NOMO-1 treated with DMSO at 0.1 percent for 48 hours (cell line): ENCODE results near the gene DICER1.

ENCODE experiments used
- DNase-seq: peaks from one replicate; lab custom pipeline; 2025; ENCODE audit not compliant: unreplicated experiment; lab: John Stamatoyannopoulos, UW

The DICER1 gene

GRCh38 chr14:95126906-95127530, 30.3 kb downstream of the DICER1 start:
- no peak for DNase-seq

GRCh38 chr14:95125915-95126314, 31.4 kb downstream of the DICER1 start:
- no peak for DNase-seq

- no peak for DNase-seq
Observed at GRCh38 chr14:95125221-95125620, 32.1 kb downstream of the DICER1 start.

- no peak for DNase-seq
Observed at GRCh38 chr14:95123891-95124579, 33.3 kb downstream of the DICER1 start.

DNA sequence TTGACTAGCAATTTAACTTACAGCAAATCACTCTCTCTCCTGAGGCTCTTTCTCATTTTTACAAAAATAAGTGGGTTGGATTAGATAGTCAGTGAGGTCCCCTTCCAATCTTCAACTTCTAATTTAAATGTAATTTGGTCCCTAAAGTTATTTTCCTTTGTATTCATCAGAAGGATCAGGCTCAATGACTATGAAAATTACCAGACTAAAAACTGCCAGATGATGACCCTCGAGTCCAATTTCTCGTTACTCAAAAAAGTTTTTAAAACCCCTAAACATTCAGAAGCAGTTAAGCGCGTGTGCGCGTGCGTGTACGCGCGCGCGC, 34.7 kb downstream of the DICER1 start:
- no peak for DNase-seq

GRCh38 chr14:95121911-95122620, 35.3 kb downstream of the DICER1 start:
- no peak for DNase-seq

DNA sequence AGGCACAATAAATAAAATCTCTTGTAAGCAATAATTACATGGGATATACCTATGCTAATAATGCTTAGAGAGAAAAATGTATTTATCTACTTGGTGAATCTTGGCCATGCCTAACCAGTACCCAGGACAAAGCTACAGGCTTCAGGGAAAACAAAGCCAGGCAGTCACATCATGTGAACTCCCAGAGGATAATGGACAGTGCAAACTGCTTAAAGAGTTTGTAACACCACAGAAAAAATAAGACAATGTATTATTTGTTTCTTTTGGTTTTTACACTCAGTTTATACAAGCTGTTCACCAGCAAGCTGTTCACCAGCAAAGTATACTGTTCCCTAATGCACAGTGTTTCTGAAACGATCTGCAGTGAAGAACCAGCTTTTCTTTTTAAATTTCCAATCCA, 38.0 kb downstream of the DICER1 start:
- DNase-seq = no peak

DNA sequence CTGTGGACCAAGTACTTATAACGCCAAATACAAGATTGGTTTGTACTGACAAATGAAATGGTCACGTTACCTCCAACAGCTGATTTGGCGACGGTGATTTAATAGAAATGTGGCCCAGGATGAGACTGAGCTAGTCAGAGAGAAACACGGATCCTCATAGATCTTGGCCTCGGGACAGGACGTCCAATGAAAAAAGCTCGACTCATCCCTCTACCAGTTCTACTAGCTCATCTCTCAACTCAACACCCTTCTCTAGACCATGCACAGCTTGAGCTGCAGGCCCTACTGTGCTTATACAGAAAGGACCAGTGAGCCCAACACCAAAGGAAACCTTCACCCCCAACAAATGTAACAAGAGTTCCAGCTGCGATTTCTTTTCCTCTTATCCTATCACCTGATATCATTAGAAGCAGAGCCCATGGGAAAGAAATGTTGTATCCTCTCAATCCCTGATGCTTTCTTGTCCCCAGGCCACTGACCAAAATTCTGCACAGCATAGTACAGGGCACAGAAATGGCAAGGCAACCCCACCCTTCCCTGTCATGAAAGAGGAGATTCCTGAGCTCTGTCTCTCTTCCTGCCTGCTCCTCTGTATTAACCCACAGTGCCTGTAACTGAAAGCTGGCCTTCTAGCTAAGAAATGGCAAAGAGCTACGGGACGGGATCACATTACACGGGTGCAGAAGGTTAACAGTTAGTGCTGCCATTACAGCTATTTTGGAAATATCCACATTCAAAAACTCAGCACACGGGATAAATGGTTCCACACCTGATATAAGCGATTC, 39.2 kb downstream of the DICER1 start:
- DNase-seq = no peak

- DNase-seq = no peak
Observed at GRCh38 chr14:95113476-95113875, 43.9 kb downstream of the DICER1 start.

GRCh38 chr14:95111507-95112164, 45.7 kb downstream of the DICER1 start:
- DNase-seq = no peak

DNA sequence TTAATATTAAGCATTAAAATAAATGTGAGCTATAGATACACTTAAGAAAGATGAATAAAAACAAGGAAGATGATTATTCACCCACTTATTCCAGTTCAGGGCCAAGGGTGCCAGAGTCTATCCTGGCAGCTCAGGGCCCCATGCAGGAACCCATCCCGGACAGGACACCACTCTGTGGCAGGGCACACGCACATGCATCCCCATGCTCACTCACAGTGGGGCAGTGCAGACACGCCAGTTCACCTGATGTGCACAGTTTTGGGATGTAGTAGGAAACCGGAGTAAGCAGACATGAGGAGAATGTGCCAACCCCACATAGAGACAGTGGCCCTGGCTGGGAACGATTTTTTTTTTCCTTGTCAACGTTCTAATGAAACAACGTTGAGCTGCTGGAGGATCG, 47.2 kb downstream of the DICER1 start:
- DNase-seq = no peak

DNA sequence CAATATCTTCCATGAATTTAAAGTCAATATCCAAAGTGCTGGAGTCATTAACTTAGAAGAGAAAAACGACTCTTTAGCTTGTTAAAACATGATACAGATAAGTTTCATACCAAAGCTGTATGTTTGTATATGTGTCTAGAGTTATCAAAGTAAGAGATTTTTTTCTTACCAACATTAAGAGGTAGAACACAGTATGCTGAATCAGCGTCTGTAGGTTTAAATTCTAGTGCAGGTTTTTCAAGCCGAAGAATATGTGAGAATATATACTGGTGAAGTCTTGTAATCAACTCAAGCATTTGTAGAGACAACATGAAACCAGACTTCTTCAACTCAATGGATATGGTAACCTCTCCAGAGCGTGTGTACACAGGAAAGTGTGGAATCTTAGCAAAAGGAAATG, 49.6 kb downstream of the DICER1 start:
- DNase-seq = no peak

GRCh38 chr14:95106971-95107370, 50.4 kb downstream of the DICER1 start:
- no peak for DNase-seq

DNA sequence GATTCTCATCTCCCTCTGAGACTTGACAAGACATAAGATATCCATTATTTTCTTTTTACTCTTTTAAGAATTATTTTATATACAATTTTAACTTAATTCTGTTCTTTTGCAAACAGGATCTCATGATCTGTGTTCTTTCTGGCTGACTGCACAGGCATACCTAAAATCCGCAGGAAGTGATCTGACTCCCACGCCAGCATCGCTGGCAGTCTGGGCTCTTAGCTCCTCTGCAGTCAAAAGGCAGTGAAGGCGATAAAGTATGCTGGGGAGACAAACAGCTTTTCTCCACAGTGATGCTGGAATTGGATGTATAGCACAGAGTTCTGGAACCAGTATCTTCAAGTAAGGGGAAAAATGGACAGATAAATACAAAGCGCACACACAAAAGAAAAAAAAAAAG, 52.4 kb downstream of the DICER1 start:
- no peak for DNase-seq

GRCh38 chr14:95102680-95103044, 54.7 kb downstream of the DICER1 start:
- DNase-seq = no peak

GRCh38 chr14:95101736-95102679, 55.3 kb downstream of the DICER1 start:
- DNase-seq = no peak

- peak; percentile 43 for DNase-seq
Observed at GRCh38 chr14:95098984-95099599, 58.2 kb downstream of the DICER1 start.

DNA sequence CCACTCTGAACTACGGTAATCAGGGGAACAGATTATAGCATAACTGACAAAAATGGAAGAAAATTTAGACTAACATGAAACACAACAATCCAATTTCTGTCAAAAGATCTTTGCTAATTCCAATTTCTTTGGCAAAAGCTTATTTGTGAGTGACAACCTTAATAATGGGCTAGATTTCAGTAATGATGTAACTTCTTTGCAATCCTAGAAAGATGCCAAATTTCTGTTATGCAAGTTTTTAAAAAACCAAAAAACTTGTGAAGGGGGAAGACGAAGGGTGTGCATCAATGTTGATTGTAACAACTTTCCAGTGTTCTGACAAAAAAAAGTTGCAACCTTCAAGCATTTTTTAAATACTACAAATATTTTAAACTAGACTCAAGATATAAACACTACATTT, 59.9 kb downstream of the DICER1 start:
- no peak for DNase-seq

DNA sequence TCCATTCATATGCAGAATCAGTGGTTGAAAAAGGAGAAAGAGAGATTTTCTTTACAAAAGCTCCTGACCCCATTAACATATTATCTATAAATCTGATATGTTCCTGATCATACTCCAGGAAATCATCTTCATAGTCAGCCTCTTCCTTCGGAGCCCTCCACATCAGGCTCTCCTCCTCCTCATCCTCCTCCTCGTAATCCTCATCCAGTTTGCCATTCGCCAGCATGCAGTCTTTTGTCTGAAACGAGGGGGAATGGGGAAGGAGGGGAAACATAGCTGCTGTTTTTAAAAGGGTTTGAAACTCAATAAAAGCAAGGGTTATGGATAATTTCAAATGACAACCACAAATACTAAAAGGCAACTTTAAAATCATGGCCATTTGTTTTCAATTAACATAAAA, 60.9 kb downstream of the DICER1 start:
- no peak for DNase-seq

GRCh38 chr14:95095996-95096395, 61.3 kb downstream of the DICER1 start:
- no peak for DNase-seq
